COLO668 (cell line): ENCODE results near the gene CRYL1.

Experiments
- DNase-seq: peaks from one replicate; lab custom pipeline; 2025; ENCODE audit not compliant: unreplicated experiment; lab: John Stamatoyannopoulos, UW

The CRYL1 gene, protein sequence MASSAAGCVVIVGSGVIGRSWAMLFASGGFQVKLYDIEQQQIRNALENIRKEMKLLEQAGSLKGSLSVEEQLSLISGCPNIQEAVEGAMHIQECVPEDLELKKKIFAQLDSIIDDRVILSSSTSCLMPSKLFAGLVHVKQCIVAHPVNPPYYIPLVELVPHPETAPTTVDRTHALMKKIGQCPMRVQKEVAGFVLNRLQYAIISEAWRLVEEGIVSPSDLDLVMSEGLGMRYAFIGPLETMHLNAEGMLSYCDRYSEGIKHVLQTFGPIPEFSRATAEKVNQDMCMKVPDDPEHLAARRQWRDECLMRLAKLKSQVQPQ

GRCh38 chr13:20525601-20526544 lies at the start of gene CRYL1:
Gene CRYL1 (minus strand): TSS chr13:20525857. CDS start chr13:20525794, 63 bp downstream.
- peak; percentile 97 for DNase-seq

GRCh38 chr13:20573636-20574035 lies 48.0 kb upstream of the CRYL1 start:
- no peak for DNase-seq

DNA sequence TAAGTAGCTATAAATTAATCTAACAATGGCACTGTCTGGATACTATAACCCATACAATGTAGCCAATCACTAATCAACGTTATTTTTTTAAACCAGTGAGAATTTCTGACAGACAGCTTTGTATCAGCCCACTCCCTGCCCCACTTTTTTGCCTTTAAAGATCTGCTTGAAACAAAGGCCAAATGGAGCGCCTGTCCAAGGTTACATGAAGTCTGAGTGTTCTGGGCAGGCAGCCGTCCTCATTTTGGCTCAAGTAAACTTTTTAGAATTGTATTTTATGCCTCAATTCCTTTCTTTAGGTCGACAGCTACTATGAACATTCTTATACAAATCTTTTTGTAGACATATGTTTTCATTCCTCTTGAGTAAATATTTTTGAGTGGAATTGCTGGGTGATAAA lies 47.5 kb upstream of the CRYL1 start:
- DNase-seq, result no peak

GRCh38 chr13:20571676-20572075 lies 46.0 kb upstream of the CRYL1 start:
- DNase-seq, result no peak

- no peak for DNase-seq
Measured at GRCh38 chr13:20570517-20570916, 44.9 kb upstream of the CRYL1 start.

DNA sequence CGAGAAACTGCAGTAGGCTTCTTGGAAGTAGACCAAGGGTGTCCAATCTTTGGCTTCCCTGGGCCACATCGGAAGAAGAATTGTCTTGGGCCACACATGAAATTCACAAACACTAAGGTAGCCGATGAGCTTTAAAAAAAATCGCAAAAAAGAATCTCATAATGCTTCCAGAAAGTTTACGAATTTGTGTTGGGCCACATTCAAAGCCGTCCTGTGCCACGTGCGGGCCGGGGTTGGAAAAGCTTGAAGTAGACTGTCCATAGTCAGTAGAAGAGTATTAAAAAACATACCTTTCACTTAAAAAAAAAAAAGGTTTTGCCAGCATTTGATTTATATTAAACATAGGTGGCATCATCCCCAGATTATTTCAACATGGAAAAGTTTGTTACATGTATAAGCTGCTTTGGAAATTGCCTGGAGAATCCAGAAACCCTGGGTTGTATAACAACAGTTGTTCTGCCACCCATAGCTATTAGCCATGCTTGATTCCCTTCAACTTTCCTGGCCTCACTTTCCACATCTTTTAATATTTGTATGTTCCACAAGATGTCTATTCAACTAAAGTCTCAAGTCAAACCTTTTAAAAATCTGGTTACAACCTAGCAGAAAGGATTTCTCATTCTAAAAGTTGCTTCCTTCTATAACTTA lies 42.3 kb upstream of the CRYL1 start:
- no peak for DNase-seq

DNA sequence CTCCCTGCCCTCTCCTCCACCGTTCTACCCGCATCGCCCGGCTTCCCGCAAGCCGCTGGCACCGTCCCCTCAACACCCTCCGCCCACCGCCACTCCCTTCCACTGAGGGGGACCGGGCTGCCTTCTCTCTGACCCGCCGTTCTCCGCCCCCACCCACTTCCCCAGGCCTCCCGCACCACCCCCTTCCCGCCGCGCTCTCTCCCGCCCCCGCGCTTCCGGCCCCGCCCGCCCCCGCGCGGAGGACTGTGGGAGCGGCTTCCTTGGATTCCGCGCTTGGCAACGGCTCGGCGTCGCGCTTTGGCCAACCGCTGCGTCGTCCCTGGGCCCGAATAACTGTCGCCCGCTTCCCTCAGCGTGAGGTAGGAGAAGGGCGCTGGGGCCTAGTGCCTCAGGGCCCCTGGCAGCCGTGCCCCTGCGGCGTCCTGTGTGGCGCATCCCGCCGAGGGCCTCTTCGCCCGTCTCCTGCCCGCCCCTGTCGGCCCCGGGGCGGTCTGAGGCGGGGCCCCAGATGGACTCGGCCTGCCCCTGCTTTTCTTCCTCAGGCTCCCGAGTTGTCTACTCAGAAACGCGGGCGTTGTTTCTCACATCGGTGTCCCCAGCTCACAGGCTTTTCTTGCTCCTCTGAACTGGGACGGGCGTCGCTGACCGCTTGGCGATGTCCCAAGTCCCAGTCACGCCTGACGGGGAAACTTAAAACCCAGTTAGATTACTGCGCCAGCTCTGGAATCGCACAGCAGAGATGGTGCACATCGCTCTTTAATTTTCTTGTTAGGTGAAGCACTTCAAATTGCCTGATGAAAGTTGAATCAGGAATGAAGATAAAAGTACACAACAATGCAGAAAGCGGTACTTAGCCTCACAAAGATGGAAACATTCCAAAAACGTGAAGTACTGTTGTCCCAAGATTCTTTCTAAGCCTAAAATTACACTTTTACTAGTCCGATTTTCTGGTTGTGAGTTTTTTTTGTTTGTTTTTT lies 41.5 kb upstream of the CRYL1 start, which contains the start of gene IFT88:
Gene IFT88 (plus strand): TSS at position 260 of the 977 bp plus-strand sequence. CDS start 7,229 bp downstream, outside the sequence.
- peak; percentile 99 for DNase-seq

GRCh38 chr13:20566468-20566897 lies 40.8 kb upstream of the CRYL1 start:
- peak; percentile 96 for DNase-seq

GRCh38 chr13:20565115-20565736 lies 39.6 kb upstream of the CRYL1 start:
- no peak for DNase-seq

GRCh38 chr13:20561741-20562140 lies 36.1 kb upstream of the CRYL1 start:
- DNase-seq, result no peak

- DNase-seq, result no peak
Measured at GRCh38 chr13:20559659-20560356, 34.2 kb upstream of the CRYL1 start.

GRCh38 chr13:20558982-20559381 lies 33.3 kb upstream of the CRYL1 start:
- DNase-seq, result no peak

DNA sequence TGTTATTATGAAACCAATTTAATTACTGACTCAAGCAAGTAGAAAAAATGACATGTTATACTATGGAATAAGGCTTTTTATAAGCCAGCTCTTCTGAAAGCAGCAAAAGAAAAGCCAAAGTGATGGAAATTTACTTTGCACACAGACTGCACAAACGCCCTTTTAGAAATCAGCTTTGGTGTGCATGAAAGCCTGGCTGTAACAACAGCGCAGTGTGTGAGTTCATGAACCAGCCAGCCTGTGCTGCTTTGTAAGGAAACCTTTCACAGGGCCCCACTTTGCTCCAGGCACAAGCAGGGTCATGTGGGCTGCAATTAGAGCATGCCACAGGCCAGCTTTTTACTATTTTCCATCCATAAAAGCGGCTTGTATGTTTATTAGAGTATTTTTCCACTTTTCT lies 27.7 kb upstream of the CRYL1 start:
- no peak for DNase-seq

DNA sequence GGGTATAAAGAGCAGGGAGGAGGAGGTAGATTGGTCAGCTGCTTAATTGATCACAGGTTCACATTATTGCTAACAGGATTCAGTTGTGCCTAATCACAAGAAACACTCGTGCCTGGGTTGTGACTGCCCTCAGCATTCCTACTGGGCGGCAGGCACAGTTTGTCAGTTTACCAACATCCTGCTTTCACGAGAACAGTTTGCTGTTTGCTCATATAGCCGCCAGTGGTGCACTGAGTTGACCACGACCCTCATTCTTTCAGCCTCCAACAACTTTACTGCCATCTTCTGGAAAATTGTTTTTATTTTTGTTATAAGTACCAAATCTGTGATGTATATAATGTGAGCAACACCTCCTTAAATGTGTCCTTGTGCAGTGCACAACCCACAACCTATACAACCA lies 25.1 kb upstream of the CRYL1 start:
- DNase-seq, result no peak

DNA sequence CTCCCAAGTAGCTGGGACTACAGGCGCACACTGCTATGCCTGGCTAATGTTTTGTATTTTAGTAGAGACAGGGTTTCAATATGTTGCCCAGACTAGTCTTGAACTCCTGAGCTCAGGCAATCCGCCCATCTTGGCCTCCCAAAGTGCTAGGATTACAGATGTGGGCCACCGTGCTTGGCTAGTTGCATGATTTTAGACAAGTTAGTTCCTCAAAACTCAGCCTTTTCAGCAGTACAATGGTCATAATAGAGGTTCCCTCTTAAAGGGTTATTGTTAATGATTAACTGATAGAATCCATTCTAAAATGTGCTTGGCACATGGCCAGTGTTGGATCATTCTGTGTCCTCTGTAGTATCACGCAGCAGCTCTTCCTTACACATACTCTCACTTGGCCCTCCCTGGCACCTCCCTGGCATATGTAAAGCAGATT lies 21.8 kb upstream of the CRYL1 start:
- peak; percentile 93 for DNase-seq

DNA sequence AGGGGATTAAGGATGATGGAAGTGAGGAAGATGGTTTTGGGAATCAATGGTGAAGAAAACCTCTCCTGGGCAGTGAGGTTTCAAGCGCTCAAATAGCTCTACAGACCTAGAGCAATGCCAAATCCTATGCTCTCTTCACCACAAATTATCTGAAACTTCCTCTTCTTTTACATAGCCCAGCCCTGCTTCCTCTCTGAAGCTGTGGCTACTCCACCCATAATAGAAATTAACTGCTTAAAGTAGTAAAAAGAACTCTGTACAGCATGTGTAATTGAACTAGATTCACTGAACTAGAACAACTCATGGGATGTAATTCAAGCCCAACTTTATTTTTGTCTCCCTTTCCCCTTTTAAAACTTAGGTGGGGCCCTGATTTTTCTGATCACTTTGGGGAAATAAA lies 20.9 kb upstream of the CRYL1 start:
- DNase-seq, result no peak

DNA sequence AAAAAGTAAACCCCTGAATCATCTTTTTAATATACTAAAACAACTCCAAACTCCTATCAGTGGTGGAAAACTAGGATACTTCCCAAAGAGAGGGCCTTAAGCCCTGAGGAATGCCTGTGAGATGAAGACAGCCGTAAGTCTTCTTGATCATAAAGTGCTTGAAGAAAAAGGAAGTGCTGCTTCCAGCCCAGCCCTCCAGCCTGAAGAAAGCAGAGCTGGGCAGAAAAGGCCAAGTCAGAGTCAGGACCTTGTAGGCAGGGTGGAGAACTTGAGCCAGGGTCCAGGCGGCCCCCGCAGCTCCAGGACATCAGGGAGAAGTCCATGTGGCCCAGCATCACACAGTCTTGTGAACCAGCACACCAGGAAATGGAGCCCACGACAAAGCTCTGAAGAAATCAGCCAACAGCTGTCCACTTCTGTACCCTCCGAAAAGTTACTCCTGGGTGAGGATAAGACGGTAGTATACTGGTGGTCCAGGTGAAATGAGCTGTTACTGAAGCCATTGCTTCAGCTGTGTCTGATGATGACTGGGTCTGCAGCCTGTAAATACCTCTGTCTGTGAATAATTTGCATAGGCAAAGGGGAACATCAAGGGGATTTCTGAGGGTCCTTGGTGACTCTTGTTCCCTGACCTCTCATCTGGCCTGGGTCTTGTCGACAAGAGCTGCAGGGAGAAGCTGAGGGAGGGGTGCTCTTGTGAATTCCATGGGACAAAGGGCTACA lies 18.7 kb upstream of the CRYL1 start:
- no peak for DNase-seq

GRCh38 chr13:20536992-20537391 lies 11.3 kb upstream of the CRYL1 start:
- no peak for DNase-seq
